Fibroblast of peridontal ligament (primary cell): ENCODE results near the gene C1QB.
A peak's percentile ranks its signal among the peaks of the same experiment; 100 is the strongest.
"Not testable (repeated sequence)": the region's sequence is repeated elsewhere in the genome, so short reads cannot be mapped to it uniquely, and the experiment has no call there.

Experiments used
- DNase-seq: peaks from one replicate; pipeline ENCODE4 v3.0.0-alpha.2; 2010; ENCODE audit errors: extremely low read depth

Gene C1QB

GRCh38 chr1:22665752-22666151, 12.7 kb downstream of the C1QB start:
- peak; percentile 3 for DNase-seq

GRCh38 chr1:22666412-22666811, 13.4 kb downstream of the C1QB start:
- DNase-seq = no peak

GRCh38 chr1:22668840-22669239, 15.8 kb downstream of the C1QB start:
- not testable (repeated sequence) for DNase-seq

GRCh38 chr1:22670352-22670975, 17.4 kb downstream of the C1QB start:
- no peak for DNase-seq

- DNase-seq = no peak
Measured at GRCh38 chr1:22671999-22672398, 19.0 kb downstream of the C1QB start.

- DNase-seq = peak; percentile 72
Measured at GRCh38 chr1:22673486-22674409, 20.7 kb downstream of the C1QB start.

GRCh38 chr1:22674410-22674749, 21.3 kb downstream of the C1QB start:
- no peak for DNase-seq

- DNase-seq = not testable (repeated sequence)
Measured at GRCh38 chr1:22676151-22676550, 23.1 kb downstream of the C1QB start.

GRCh38 chr1:22676916-22677583, 24.0 kb downstream of the C1QB start:
- no peak for DNase-seq

GRCh38 chr1:22677931-22678896, 25.2 kb downstream of the C1QB start:
- no peak for DNase-seq

GRCh38 chr1:22680726-22681125, 27.7 kb downstream of the C1QB start:
- no peak for DNase-seq

- no peak for DNase-seq
Measured at GRCh38 chr1:22681556-22682276, 28.7 kb downstream of the C1QB start.

GRCh38 chr1:22683547-22683946, 30.5 kb downstream of the C1QB start:
- DNase-seq = no peak

- no peak for DNase-seq
Measured at GRCh38 chr1:22685591-22686059, 32.6 kb downstream of the C1QB start.

GRCh38 chr1:22687191-22687590, 34.2 kb downstream of the C1QB start:
- DNase-seq = no peak

GRCh38 chr1:22688466-22688865, 35.4 kb downstream of the C1QB start:
- no peak for DNase-seq

GRCh38 chr1:22689505-22689904, 36.5 kb downstream of the C1QB start:
- DNase-seq = peak; percentile 6

GRCh38 chr1:22691031-22691753, 38.2 kb downstream of the C1QB start:
- no peak for DNase-seq

- DNase-seq = no peak
Measured at GRCh38 chr1:22694172-22694571, 41.1 kb downstream of the C1QB start.

- no peak for DNase-seq
Measured at GRCh38 chr1:22696610-22697009, 43.6 kb downstream of the C1QB start.
